ENCODE results near the gene COX4I1.

COX4I1 gene

DNA sequence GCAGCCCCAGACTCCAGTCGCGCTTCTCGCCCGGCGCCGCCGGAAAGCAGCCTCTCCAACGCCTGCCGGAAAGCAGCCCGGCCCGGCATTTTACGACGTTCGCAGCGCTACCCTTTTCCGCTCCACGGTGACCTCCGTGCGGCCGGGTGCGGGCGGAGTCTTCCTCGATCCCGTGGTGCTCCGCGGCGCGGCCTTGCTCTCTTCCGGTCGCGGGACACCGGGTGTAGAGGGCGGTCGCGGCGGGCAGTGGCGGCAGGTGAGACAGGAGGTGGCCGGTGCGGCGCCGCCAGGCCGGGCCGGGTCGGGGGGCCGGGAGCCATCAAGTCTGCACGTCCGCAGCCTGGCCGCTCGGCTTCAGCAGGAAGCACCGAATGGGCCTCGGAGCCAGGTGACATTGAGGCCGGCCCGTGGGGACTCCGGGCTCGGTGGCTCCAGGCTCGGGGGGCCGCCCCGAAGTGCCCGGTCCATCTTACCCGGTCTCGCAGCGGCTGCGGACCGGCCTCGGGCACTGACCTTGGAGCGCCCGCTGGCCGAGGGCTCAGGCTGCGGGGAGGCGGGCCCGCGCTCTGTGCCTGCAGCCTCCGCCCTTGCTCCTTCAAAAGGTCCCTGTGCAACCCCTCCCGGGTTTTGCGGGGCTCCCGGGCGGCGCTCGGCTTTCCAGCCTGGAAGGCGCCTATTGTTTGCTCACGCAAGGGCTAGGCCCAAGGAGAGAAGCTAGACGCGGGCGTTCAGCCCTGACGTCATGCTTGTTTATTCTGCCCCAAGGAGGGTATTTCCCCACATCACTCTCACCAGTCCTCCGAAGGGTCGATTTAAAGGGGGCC lies at the start of gene COX4I1, which contains the start of gene EMC8:
Gene COX4I1, plus strand, starts transcription at position 199 of the 824 bp plus-strand sequence. CDS start 1,511 bp downstream, outside the sequence.
Gene EMC8, minus strand, starts transcription at position 48 of the 824 bp plus-strand sequence. CDS start 249 bp downstream, outside the sequence.
- H3K4me1 ChIP-seq = peaks cover 24 to 47% (median 32%) of the 10 kb centered on the region in 10 experiments
- peaks cover 60 to 72% (median 66%) of the 10 kb centered on the region in 11 experiments for H3K36me3 ChIP-seq
- H3K9me3 ChIP-seq (replicated peaks in 1 of 11) = no peaks in the 10 kb centered on the region
- H3K27me3 ChIP-seq = no peaks in the 10 kb centered on the region
- H3K27ac ChIP-seq = peak within 1 kb of the TSS; percentile 96 to 99 (median 98)
- no peak for TF ChIP-seq Cebpa-rat (IDR thresholded peaks at IDR 0.05)
- H3K4me3 ChIP-seq = peak within 1 kb of the TSS; percentile 95 to 100 (median 99)
- H3K4me2 ChIP-seq = peak within 1 kb of the TSS; percentile 94 to 100 (median 98)
- H3K9ac ChIP-seq = peak within 1 kb of the TSS; percentile 96 to 100 (median 99)
- peaks cover 71 to 94% (median 87%) of the 10 kb centered on the region in 11 experiments for H4K20me1 ChIP-seq

DNA sequence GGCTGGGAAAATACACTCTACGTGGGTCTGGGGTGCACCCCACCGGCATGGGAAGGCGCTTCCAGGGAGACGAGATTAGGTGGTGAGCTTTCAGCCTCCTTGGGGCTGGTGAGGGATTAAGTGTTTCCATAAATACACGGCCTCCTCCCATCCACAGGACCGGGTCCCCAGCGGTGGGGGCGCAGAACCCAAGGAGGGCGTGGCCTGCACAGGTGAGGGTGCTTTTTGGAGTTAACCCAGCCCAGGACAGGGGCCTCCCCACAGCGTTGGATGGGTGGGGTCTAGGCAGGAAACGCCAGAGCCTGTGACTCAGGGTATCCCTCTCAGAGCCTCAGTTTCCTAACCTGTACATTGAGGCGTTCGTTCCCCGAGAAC lies 49.7 kb upstream of the COX4I1 start:
- no peaks in the 10 kb centered on the region for H3K9me3 ChIP-seq (replicated peaks in 1 of 11)
- peaks cover 54 to 100% (median 93%) of the 10 kb centered on the region in 10 experiments for H3K4me1 ChIP-seq
- peaks cover 0 to 68% (median 42%) of the 10 kb centered on the region in 11 experiments; a peak in 18 of 22 replicates for H4K20me1 ChIP-seq
- H3K9ac ChIP-seq = peak overlapping the region in 7 of 11 experiments; percentile 64 to 79 (median 70); a peak in 13 of 22 replicates
- peak overlapping the region; percentile 65 to 80 (median 71); a peak in 19 of 20 replicates for H3K4me3 ChIP-seq
- no peak for TF ChIP-seq Cebpa-rat (IDR thresholded peaks at IDR 0.05)
- no peak overlapping the region for H3K27ac ChIP-seq
- no peaks in the 10 kb centered on the region; a peak in 1 of 22 replicates for H3K36me3 ChIP-seq
- H3K4me2 ChIP-seq = peak overlapping the region; percentile 98 to 100 (median 100)
- peaks cover 0 to 53% (median 0%) of the 10 kb centered on the region in 11 experiments; a peak in 7 of 22 replicates for H3K27me3 ChIP-seq

DNA sequence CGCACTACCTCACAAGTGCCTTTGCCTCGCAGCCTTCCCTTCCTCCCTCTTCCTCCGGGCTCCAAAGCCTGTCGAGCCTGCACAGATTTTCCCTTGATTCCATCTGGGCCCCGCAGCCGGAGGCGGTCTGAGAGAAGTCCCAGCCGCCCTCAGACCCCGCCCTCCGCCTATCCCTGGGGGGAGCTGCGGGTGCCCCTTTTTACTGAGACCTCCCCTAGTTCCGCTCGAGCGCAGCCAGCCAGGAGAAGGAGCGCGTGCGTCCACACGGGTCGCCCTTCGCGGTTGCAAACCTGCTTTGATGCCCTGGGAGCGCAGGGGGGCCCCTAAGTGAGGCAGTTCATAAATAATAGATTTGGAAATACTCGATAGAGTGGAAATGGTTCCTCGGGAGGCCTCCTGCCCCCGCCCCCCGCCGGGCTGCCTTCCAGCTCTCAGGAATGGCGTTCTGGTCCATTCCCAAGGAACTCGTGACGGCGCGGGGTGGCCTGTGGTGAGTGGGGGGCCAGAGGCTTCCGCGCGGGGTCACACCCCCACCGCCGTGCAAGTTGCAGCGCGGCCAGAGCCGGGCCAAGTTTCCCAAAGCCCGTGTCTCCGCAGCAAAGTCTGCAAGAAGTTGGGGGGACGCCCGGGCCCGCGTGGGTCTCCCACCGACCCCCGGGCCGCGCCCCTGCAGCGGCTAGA lies 49.2 kb upstream of the COX4I1 start:
- TF ChIP-seq Cebpa-rat (IDR thresholded peaks at IDR 0.05) = no peak
- Histone ChIP-seq H3K9me3 (replicated peaks in 1 of 11) (no peaks in the 10 kb centered on the region), H3K27me3 (peaks cover 0 to 58% (median 0%) of the 10 kb centered on the region in 11 experiments; a peak in 7 of 22 replicates), H4K20me1 (peaks cover 0 to 64% (median 39%) of the 10 kb centered on the region in 11 experiments; a peak in 18 of 22 replicates), H3K27ac (peak overlapping the region in 9 of 11 experiments; percentile 22 to 65 (median 54); a peak in 15 of 22 replicates), H3K36me3 (no peaks in the 10 kb centered on the region; a peak in 1 of 22 replicates), H3K9ac (peak overlapping the region; percentile 48 to 79 (median 70); a peak in 21 of 22 replicates), H3K4me3 (peak overlapping the region; percentile 65 to 80 (median 71)), H3K4me1 (peaks cover 60 to 100% (median 94%) of the 10 kb centered on the region in 10 experiments), H3K4me2 (peak overlapping the region; percentile 98 to 100 (median 100))

DNA sequence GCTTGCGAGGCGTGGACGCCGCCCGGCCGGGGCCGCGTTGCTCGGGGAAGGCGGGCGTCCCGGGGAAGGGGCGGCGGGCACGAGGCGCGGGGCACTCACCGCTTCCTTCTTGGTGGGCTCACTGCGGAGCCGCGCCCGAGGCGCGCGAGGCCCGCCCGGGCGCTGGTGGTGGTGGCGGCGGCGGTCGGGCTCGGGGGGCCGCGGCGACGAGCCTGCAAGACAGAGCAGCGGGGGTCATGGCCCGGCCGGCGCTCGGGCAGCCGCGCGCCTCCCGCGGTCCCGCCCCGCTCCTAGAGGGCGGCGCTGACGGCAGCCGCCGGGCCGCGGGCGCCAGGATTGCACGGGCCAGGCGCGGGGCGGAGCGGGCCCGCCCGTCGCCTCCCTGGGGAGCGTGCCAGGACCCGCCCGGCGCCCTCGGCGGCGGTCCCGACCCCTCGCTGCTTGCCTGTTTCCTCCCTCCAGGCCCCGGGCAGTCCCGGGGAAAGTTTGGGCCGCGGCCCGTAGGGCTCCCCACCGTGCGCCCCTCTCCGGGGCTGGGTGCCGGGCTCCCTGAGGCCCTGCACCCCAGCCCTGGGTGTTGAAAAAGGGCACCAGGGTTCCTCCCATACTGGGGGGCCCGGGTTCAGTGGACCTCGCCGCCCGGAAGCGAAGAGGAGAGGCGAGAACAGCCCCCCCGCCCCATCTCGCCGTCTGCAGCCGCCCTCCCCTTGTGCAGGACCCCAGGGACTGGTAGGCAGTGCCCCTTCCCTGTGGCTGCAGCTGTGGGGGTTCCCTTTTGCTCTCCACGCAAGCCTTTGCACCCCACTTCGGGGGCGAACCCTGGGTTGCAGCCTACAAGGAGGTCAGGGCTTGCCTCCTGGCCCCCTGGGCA lies 48.4 kb upstream of the COX4I1 start, which contains the start of gene C16orf74:
Gene C16orf74, minus strand, starts transcription at position 270 of the 871 bp plus-strand sequence. CDS start 15,879 bp downstream, outside the sequence.
- Histone ChIP-seq H3K27ac (peak within 1 kb of the TSS in 9 of 11 experiments; percentile 22 to 65 (median 56); a peak in 16 of 22 replicates), H3K4me2 (peak within 1 kb of the TSS; percentile 98 to 100 (median 100)), H3K27me3 (peaks cover 0 to 66% (median 0%) of the 10 kb centered on the region in 11 experiments; a peak in 7 of 22 replicates), H3K9me3 (replicated peaks in 1 of 11) (no peaks in the 10 kb centered on the region), H3K4me3 (peak within 1 kb of the TSS; percentile 65 to 80 (median 71)), H3K4me1 (peaks cover 67 to 100% (median 94%) of the 10 kb centered on the region in 10 experiments), H3K36me3 (no peaks in the 10 kb centered on the region; a peak in 1 of 22 replicates), H3K9ac (peak within 1 kb of the TSS; percentile 48 to 79 (median 70); a peak in 21 of 22 replicates), H4K20me1 (peaks cover 0 to 70% (median 33%) of the 10 kb centered on the region in 11 experiments; a peak in 17 of 22 replicates)
- no peak for TF ChIP-seq Cebpa-rat (IDR thresholded peaks at IDR 0.05)

DNA sequence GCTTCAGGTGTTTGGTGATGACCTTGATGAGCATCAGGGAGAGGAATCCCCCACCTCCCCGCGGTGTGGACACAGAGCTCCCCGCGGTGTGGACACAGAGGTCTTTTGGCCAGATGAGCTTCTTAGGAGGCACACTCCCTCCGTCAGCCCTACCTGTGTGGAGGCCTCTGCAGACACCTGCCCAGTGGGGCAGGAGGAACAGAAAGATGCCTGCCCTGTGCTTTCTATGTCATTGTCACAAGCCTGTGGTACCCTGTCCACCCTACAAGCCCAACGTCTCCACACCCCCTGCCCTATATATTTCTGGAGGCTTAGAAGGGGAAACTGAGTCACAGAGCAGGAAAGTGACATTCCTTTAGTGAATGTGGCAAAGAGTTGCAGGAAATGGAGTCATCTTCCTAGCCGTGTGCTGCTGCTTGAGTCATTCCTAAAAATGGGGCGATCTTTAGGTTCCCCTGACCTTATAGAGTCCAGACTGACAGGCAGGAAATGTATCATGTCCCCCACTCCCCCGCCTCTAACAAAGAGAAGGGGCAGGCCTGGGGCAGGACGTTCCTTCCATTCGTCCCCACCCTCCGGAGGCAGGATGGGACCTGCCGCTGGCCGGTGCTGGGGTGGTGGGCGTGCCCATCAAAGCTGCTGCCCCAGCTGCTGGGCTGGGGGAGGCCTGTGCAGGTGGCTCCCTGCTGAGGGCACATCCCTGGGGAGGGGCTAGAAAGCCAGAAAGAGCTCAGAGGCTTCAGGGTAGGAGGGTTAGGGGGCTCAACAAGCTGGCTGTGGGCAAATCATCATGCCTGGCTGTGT lies 47.6 kb upstream of the COX4I1 start:
- Histone ChIP-seq H3K9me3 (replicated peaks in 1 of 11) (no peaks in the 10 kb centered on the region), H3K27ac (peak overlapping the region in 5 of 11 experiments; percentile 18 to 64 (median 62); a peak in 9 of 22 replicates), H3K4me2 (peak overlapping the region; percentile 98 to 100 (median 100)), H3K27me3 (peaks cover 0 to 74% (median 0%) of the 10 kb centered on the region in 11 experiments; a peak in 7 of 22 replicates), H3K9ac (peak overlapping the region in 8 of 11 experiments; percentile 16 to 79 (median 73); a peak in 12 of 22 replicates), H4K20me1 (peaks cover 0 to 72% (median 33%) of the 10 kb centered on the region in 11 experiments; a peak in 17 of 22 replicates), H3K4me1 (peaks cover 72 to 100% (median 94%) of the 10 kb centered on the region in 10 experiments), H3K36me3 (no peaks in the 10 kb centered on the region), H3K4me3 (peak overlapping the region in 8 of 10 experiments; percentile 65 to 80 (median 71); a peak in 16 of 20 replicates)
- TF ChIP-seq Cebpa-rat (IDR thresholded peaks at IDR 0.05) = no peak

DNA sequence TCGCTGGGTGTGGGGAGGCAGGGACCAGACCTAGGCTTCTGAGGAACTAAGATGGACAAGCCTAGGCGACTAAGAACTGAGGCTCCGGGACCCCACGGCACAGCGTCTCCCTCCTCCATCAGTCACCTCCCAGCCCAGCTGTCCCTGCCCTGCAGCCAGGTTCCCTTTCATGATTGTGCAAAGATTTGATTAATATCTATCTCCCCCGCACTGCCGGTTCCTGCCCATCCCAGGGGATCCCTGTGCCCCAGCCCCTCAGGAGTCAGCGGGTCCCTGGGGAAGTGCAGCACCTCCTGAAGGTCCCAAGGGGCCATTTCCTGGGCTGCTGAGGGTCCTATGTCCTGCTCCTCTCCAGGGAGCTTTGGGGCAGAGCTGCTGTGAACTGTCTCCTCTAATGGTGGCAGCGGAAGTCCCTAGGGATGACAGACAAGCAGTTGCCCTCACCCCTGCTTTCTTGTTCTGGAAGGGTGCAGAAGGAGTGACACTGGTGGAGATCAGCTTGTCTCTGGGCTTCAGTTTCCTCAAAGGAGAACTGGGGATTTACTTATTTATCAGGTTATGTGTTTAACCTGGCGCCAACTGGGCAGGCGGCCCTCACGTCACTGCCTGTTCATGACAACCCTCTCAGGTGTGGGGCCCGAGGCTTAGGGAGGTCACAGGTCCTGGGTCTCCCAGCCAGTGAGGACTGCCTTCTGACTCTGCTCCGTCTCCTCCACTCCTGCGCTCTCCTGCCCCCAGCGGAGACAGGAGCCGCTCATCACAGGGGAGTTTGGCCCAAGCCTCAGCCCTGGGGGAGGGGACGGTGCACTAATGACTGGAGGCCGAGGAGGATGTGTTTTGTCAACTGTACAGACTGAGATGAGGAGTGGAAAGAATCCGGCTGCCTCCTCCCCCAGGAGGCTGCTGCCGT lies 46.7 kb upstream of the COX4I1 start:
- Histone ChIP-seq H3K9me3 (replicated peaks in 1 of 11) (no peaks in the 10 kb centered on the region), H3K27ac (peak overlapping the region in 6 of 11 experiments; percentile 8 to 64 (median 58); a peak in 10 of 22 replicates), H4K20me1 (peaks cover 0 to 69% (median 33%) of the 10 kb centered on the region in 11 experiments; a peak in 16 of 22 replicates), H3K4me2 (peak overlapping the region; percentile 98 to 100 (median 100)), H3K27me3 (peaks cover 0 to 80% (median 0%) of the 10 kb centered on the region in 11 experiments; a peak in 7 of 22 replicates), H3K36me3 (no peaks in the 10 kb centered on the region), H3K4me3 (peak overlapping the region in 8 of 10 experiments; percentile 24 to 80 (median 71); a peak in 13 of 20 replicates), H3K9ac (peak overlapping the region in 9 of 11 experiments; percentile 2 to 79 (median 28); a peak in 13 of 22 replicates), H3K4me1 (peaks cover 78 to 100% (median 94%) of the 10 kb centered on the region in 10 experiments)
- no peak for TF ChIP-seq Cebpa-rat (IDR thresholded peaks at IDR 0.05)
